Fibroblast of villous mesenchyme (primary cell): ENCODE results near the gene PAX5. TPM values are rescaled to one million over a fixed set of nuclear protein-coding genes. Genes with fewer than 3 reads are reported as not detected.

Experiments
- DNase-seq: peaks from one replicate; pipeline ENCODE4 v3.0.0-alpha.2; 2010; ENCODE audit warnings: low read depth
- H3K4me3 ChIP-seq: 2 replicates; pipeline ENCODE4 v1.5.1; 2011; ENCODE audit warnings: low read depth, mild to moderate bottlenecking, low read length
- total RNA-seq: library from RNA; depleted of rRNA; stranded (reverse); fragments of >200 nt; gene quantifications from 2 replicates; pipeline ENCODE4 v1.2.3, GENCODE V29; 2012
- TF ChIP-seq, protein P1 (sequence below): IDR thresholded peaks from 2 replicates; pipeline ENCODE4 v1.5.1; 2012; ENCODE audit warnings: low read depth, mild to moderate bottlenecking, low read length; ENCODE audit not compliant: insufficient read depth

The PAX5 gene
- total RNA-seq, 1 donor = not detected

DNA sequence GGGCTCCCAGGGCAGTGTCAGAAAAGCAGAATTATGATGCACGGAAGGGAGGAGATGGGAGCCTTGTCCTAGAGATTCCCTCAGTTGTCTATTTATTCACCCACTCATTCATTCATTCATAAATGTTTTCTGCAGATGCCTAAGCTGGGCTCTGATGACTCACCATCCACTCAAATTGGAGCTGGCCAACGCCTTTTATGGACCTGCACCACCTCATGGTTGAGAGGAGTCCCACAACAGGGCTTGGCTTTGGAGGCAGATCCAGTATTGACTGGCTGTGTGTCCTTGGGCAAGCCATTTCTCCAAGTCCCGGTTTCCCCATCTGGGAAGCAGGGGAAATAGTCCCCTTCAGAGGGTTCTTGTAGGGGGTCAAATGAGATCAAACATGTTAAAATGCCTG lies 233.6 kb downstream of the PAX5 start:
- H3K4me3 ChIP-seq = no peak overlapping the region
- TF ChIP-seq, protein P1, sequence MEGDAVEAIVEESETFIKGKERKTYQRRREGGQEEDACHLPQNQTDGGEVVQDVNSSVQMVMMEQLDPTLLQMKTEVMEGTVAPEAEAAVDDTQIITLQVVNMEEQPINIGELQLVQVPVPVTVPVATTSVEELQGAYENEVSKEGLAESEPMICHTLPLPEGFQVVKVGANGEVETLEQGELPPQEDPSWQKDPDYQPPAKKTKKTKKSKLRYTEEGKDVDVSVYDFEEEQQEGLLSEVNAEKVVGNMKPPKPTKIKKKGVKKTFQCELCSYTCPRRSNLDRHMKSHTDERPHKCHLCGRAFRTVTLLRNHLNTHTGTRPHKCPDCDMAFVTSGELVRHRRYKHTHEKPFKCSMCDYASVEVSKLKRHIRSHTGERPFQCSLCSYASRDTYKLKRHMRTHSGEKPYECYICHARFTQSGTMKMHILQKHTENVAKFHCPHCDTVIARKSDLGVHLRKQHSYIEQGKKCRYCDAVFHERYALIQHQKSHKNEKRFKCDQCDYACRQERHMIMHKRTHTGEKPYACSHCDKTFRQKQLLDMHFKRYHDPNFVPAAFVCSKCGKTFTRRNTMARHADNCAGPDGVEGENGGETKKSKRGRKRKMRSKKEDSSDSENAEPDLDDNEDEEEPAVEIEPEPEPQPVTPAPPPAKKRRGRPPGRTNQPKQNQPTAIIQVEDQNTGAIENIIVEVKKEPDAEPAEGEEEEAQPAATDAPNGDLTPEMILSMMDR = no peak
- no peak for DNase-seq

DNA sequence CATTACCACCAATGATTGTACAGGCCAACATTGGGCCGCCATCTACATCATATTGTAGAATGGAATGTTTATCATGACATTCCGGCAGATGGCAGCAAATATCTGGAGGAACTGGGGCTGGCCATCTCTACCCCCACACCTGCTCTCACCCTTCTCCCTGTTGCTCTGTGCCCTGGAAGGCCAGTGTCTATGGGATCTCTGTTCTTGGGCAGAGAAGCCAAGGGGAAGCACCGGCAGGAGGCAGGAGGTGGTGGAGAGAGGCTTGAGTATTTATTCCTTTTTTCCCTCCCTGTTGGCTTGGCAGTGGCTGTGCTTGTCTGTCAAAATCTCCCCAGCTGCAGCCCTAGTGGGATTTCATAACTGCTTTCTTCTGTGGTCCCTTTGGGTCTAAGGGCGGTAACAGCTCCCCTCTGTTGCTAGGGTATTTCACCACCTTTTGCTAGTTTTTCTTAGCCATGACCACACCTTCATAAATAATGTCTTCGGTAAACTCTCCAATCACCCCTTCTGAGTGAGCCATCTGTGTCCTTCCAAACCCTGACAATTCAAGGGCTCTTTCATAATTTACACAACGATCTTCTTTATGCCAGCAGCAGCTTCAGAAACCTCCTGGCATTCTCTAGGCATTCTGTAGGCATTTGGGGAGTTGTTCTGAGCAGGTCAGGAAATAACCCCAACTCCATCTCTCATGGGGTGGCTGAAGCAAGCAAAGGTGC lies 235.6 kb downstream of the PAX5 start:
- no peak overlapping the region for H3K4me3 ChIP-seq
- TF ChIP-seq, protein P1 = no peak
- no peak for DNase-seq

DNA sequence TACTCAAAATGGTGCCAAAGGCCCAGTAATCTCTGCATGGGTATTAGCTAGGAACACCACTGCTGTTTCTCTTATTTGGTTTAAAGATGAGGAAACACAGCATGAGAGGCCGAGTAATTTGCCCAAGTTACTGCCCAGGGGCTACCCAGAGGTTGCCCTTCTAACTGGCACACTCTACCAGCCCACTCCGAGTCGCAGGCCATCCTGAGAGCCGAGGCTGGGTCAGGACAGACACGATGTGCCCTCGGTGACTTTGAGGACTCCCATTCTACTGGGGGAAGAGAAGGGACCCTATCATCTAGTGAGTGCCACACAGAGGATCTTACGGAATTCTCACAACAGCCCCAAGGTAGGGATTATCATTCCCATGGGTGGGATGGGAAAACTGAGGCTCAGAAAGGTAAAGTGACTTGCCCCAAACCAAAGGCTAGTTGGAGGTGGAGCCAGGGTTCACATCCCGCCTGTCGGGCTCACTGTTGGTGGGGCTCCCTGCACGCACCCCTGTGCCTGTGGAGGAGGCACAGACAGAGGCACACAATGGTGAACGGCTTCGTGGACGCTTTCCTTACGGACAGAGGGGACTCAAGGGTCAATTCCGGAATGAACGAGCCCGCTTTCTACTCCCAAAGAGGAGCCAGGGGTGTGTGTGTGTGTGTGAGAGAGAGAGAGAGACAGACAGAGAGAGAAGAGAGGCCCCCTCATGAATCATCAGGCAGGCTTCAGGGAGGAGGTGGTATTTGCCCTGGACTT lies 236.4 kb downstream of the PAX5 start:
- TF ChIP-seq, protein P1 = no peak
- no peak overlapping the region for H3K4me3 ChIP-seq
- no peak for DNase-seq

DNA sequence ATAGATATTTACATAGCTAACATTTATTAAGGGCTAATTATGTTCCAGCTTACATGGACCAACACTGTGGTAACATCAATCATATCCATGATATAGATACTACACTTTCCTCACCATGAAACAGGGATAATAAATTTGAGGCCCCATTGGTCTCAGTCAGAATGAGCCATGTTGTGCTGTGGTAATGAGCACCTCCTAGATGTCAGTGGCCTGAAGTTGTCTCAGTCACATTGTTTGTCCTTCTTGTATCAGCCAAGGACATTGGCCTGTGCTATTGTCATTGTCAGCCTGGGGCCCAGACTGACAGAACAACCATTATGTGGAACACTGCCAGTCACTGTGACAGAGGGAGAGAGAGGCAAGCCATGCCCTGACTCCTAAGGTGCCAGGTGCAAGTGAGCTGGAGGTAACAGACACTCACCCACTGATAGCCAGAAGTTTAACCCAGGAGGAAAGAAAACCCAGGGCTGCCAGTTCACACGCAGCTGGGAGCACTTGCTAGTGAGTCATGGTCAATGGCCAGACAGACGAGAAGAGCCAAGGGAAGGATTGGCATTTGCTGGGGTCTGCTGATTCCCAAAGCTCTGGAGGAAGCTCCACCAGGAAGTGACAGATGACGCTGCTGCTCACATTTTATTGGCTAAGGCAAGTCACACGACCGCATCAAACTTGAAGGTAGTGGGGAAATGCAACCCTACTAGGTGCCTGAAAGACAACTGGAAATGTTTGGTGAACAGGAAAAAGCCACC lies 237.2 kb downstream of the PAX5 start:
- H3K4me3 ChIP-seq = no peak overlapping the region
- TF ChIP-seq, protein P1 = no peak
- DNase-seq = no peak

DNA sequence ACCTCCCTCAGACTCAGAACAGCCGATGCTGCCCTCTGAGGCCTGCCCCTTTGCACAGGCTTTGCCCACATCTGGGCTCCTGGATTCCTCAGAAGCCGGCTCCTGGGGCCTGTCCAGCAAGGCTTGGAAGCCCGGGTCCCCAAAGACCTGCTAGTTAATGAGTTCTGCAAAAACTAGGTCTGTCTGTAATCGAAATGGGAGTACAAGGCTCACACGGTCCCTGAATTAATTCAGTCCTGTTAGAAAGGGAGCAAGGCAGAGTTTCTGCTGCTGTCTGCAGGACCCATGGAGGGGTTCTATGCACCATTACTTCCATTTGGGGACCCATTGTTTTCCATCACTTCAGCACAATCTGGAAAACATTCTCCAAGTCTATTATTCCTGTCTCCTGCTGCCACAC lies 239.6 kb downstream of the PAX5 start:
- H3K4me3 ChIP-seq = no peak overlapping the region
- TF ChIP-seq, protein P1 = no peak
- no peak for DNase-seq

DNA sequence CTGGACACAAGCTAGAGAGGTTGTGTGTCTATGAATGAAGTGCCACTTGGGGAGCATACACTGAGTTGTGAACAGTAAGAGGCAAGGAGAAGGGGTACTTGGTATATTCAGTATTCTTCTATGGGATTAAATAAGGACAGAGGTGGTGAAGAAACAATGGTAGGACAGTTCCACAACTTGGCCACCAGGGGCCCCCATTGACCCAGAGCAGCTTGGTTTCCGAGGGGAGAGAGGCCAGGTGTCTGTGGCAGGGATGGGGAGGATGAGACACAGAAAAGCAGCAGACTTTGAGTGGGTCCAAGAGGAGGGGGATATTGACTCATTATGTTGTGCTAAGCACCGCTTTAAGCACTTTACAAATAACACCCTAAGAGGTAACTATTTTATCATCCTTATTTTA lies 240.8 kb downstream of the PAX5 start:
- TF ChIP-seq, protein P1 = no peak
- DNase-seq = no peak
- H3K4me3 ChIP-seq = no peak overlapping the region
